K562 (cell line): ENCODE data around the gene TMEM100. TPM values are rescaled to one million over a fixed set of nuclear protein-coding genes. Genes with fewer than 3 reads are reported as not detected.

Experiments
- ATAC-seq: fragments of 200-7000 bp; cut with Tn5 transposase; 3 replicates; pipeline ENCODE4 v1.9.1; 2020; ENCODE audit warnings: moderate library complexity
- BruUV-seq: library from RNA; stranded (reverse); fragments of 400-500 nt; replicated peaks from 2 replicates; lab custom pipeline; 2021; lab: Mats Ljungman, UMichigan
- CTCF ChIA-PET: fragments of 300-600 bp; formaldehyde crosslinking; extraction: SDS; loops from one replicate; lab custom pipeline; 2021; ENCODE audit warnings: low intra/inter-chr PET ratio; lab: Yijun Ruan, JAX
- POLR2A ChIA-PET: fragments of 300-600, 350-650 bp; sonication (Branson Sonifier 250); formaldehyde crosslinking; extraction: SDS; loops from one replicate; lab custom pipeline; 2021; ENCODE audit warnings: antibody characterized with exemption, inconsistent platforms; lab: Yijun Ruan, JAX
- DNase-seq, 4 experiments: peaks; one replicate each; pipeline versions ENCODE4 v3.0.0 to v3.0.0-alpha.2; 2011 to 2018; ENCODE audit warnings: low spot score in 3 of 4, mixed read lengths in 3 of 4; ENCODE audit errors: extremely low read depth in 1 of 4
- FAIRE-seq: peaks from 2 replicates; lab custom pipeline; 2011; peaks lifted over from hg19 to GRCh38; lab: Jason Lieb, UNC
- H2AFZ ChIP-seq: 2 replicates; pipeline ENCODE4 v1.6.0; 2011; ENCODE audit warnings: low read depth, low read length, control low read depth, inconsistent platforms
- H3K27ac ChIP-seq: fragments of 200-600 bp; 3 replicates; pipeline ENCODE4 v1.8.0; 2011; ENCODE audit warnings: low read depth, mild to moderate bottlenecking, control low read depth, inconsistent platforms, low read length, moderate library complexity, mixed read lengths; ENCODE audit errors: extremely low read depth
- H3K27me3 ChIP-seq, 2 experiments: fragments of 300-600 bp in 1 of 2; 2 replicates in 1 of 2; 3 replicates in 1 of 2; pipeline versions ENCODE4 v1.6.0 to v1.8.0; 2011; ENCODE audit warnings: inconsistent platforms in 2 of 2, low read length in 2 of 2, mild to moderate bottlenecking in 1 of 2, mixed read lengths in 1 of 2, moderate library complexity in 1 of 2; ENCODE audit not compliant: control insufficient read depth in 2 of 2, insufficient read depth in 2 of 2
- H3K36me3 ChIP-seq: fragments of 300-600 bp; 3 replicates; pipeline ENCODE4 v1.8.0; 2011; ENCODE audit warnings: mild to moderate bottlenecking, low read length, inconsistent platforms; ENCODE audit not compliant: control insufficient read depth, insufficient read depth
- H3K4me1 ChIP-seq, 2 experiments: fragments of 200-600 bp in 1 of 2; replicated peaks in 1 of 2; 2 replicates in 1 of 2; 3 replicates in 1 of 2; pipeline versions ENCODE4 v1.5.1 to v1.8.0; 2011; ENCODE audit warnings: inconsistent platforms in 2 of 2, low read length in 2 of 2, mild to moderate bottlenecking in 1 of 2, mixed read lengths in 1 of 2, moderate library complexity in 1 of 2; ENCODE audit not compliant: control insufficient read depth in 2 of 2, insufficient read depth in 2 of 2
- H3K4me2 ChIP-seq: 2 replicates; pipeline ENCODE4 v1.6.1; 2011; ENCODE audit warnings: low read length, control low read depth, inconsistent platforms, mixed read lengths; ENCODE audit not compliant: insufficient read depth
- H3K4me3 ChIP-seq: fragments of 200-600 bp; sonication (generic), shearing (Covaris generic); 2 replicates; pipeline ENCODE4 v1.5.1; 2016; ENCODE audit warnings: control low read depth, inconsistent platforms
- H3K79me2 ChIP-seq: fragments of 200-600 bp; 3 replicates; pipeline ENCODE4 v1.8.0; 2011; ENCODE audit warnings: low read length, inconsistent platforms; ENCODE audit not compliant: control insufficient read depth, insufficient read depth
- H3K9ac ChIP-seq, 2 experiments: 2 replicates each; pipeline versions ENCODE4 v1.6.0 to v1.6.1; 2011; ENCODE audit warnings: low read depth in 2 of 2, low read length in 2 of 2, control low read depth in 1 of 2, inconsistent platforms in 1 of 2, mild to moderate bottlenecking in 1 of 2, mixed read lengths in 1 of 2; ENCODE audit not compliant: insufficient read depth in 1 of 2
- H3K9me1 ChIP-seq: one replicate; pipeline ENCODE4 v1.6.0; 2011; ENCODE audit warnings: inconsistent platforms, mild to moderate bottlenecking, low read length, moderate library complexity; ENCODE audit not compliant: control insufficient read depth, insufficient read depth
- H3K9me3 ChIP-seq: replicated peaks from 2 replicates; pipeline ENCODE4 v1.5.1; 2011; ENCODE audit warnings: low read depth, low read length, inconsistent platforms; ENCODE audit not compliant: control insufficient read depth, insufficient read depth
- H4K20me1 ChIP-seq: replicated peaks from 2 replicates; pipeline ENCODE4 v1.6.1; 2011; ENCODE audit warnings: low read length, inconsistent platforms, mixed read lengths; ENCODE audit not compliant: control insufficient read depth, insufficient read depth
- HDAC1 ChIP-seq, 2 experiments: fragments of 450-650 bp; IDR thresholded peaks; 2 replicates each; pipeline ENCODE4 v1.6.1; 2016 to 2017; ENCODE audit warnings: inconsistent platforms in 1 of 2, mild to moderate bottlenecking in 1 of 2, moderate library complexity in 1 of 2
- MEIS2 ChIP-seq: fragments of 450-650 bp; IDR thresholded peaks from 2 replicates; pipeline ENCODE4 v1.6.1; 2014; ENCODE audit warnings: mild to moderate bottlenecking; ENCODE audit not compliant: partially characterized antibody
- NFIC ChIP-seq: fragments of 450-650 bp; IDR thresholded peaks from 2 replicates; pipeline ENCODE4 v1.6.1; 2017; ENCODE audit warnings: mild to moderate bottlenecking, inconsistent platforms
- WGBS: fragments of 100-300 bp; shearing (Covaris generic); methylation state at CpG from one replicate; pipeline ENCODE4 v1.1.6; 2016; ENCODE audit warnings: low coverage, mixed read lengths; ENCODE audit not compliant: insufficient coverage; ENCODE audit errors: missing lambda C conversion rate; 5-methylcytosine and 5-hydroxymethylcytosine counted together
- in situ Hi-C: fragments of 300-500 bp; cut with MboI; formaldehyde crosslinking; loops from 4 replicates; pipeline ENCODE4 v1.15.0; 2018; ENCODE audit warnings: inconsistent platforms, mixed read lengths
- intact Hi-C: fragments of 100-400 bp; cut with micrococcal nuclease; formaldehyde crosslinking; loops from 2 replicates; pipeline ENCODE4 v1.14.2; 2022
- polyA plus RNA-seq, 8 experiments: library from polyadenylated mRNA; depleted of rRNA in 4 of 8; stranded (reverse) in 5 of 8; unstranded in 3 of 8; fragments of >200 nt; fragmentation: Nextera tagmentation in 2 of 8; fragmentation: Illumina TruSeq in 1 of 8; extraction: Ambion mirVana in 2 of 8; extraction: Trizol in 1 of 8; gene quantifications; 2 replicates each; pipeline versions ENCODE4 v1.2.1 to v1.2.3, GENCODE V29; 2011 to 2014; ENCODE audit warnings: inconsistent platforms in 1 of 8, missing spikeins in 1 of 8
- total RNA-seq, 7 experiments: library from RNA; depleted of rRNA in 6 of 7; stranded (reverse); fragments of >200 nt in 6 of 7; fragmentation: Illumina TruSeq in 2 of 7; extraction: Trizol in 2 of 7; gene quantifications; 2 replicates each; pipeline versions ENCODE4 v1.2.1 to v1.2.3, GENCODE V29; 2011 to 2021; ENCODE audit warnings: low replicate concordance in 1 of 7
- TF ChIP-seq, protein P1 (sequence below), 2 experiments: IDR thresholded peaks in 1 of 2; conservative IDR thresholded peaks in 1 of 2; 2 replicates each; pipeline ENCODE4 v1.6.1; 2016; ENCODE audit warnings: low read depth in 2 of 2, mild to moderate bottlenecking in 1 of 2, missing compliant biosample characterization in 1 of 2, missing genetic modification characterization in 1 of 2, moderate library complexity in 1 of 2

Gene TMEM100
- total and polyA plus RNA-seq, 9 of the 15 experiments (the other 6 are each of a cell fraction or from before 2014, with no cell fraction given), result 0.12 to 0.50 (median 0.19) TPM

DNA sequence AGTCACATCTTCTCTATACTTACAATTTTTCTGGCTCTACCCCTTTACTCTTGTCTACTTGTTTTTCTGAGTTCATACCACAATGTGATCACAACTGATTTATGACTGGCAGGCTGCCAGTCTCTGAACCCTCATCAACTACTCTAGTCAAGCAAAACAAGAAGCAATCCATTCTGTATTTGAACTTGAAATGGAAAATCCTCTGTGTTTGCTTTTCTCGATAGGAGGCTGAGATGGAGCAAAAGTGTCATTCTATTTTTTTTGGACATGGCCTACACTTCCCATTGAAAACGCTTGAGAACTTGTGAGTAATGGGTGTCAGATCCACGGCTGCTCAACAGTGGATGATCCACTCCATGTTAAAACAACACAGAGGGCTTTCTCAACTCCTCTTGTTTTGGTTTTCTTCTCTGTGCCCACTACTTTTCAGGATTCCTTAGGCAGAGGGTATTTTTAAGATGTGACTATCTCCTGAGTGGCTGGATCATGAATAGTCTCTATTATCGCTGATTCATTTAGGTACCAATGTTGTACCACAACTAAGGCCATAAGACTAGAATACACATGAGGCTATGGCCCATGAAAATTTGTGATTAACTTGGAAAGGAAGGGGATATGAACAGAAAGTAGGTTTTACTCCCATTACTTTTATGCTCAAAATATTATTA, 11.7 kb downstream of the TMEM100 start:
- H3K4me1 ChIP-seq, result no peaks in the 10 kb centered on the region; a peak in 1 of 5 replicates
- H3K4me3 ChIP-seq, result no peak overlapping the region
- intact Hi-C loops, result loop anchor here (10.0 kb wide), 1 partner anchor 54 kb away; no protein-coding TSS in a partner anchor
- no peak overlapping the region for H3K4me2 ChIP-seq
- BruUV-seq, result no TSS peak
- no peak for ATAC-seq
- TF ChIP-seq NFIC (peak; percentile 39; the same call in 1 of the 2 replicates), HDAC1 (IDR thresholded peaks at IDR 0.05) (no peak), MEIS2 (peak; percentile 21)
- TF ChIP-seq, protein P1, sequence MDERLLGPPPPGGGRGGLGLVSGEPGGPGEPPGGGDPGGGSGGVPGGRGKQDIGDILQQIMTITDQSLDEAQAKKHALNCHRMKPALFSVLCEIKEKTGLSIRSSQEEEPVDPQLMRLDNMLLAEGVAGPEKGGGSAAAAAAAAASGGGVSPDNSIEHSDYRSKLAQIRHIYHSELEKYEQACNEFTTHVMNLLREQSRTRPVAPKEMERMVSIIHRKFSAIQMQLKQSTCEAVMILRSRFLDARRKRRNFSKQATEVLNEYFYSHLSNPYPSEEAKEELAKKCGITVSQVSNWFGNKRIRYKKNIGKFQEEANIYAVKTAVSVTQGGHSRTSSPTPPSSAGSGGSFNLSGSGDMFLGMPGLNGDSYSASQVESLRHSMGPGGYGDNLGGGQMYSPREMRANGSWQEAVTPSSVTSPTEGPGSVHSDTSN (CRISPR knock-in tag; IDR thresholded peaks at IDR 0.05; ENCODE audit: low read depth), result no peak
- TF ChIP-seq, protein P1 (tag; conservative IDR thresholded peaks at IDR 0.05; ENCODE audit: low read depth), result peak; percentile 30; the same call in 1 of the 2 replicates
- TF ChIP-seq, all 486 proteins: peak for 3
- H3K9ac ChIP-seq, result no peak overlapping the region
- H3K27me3 ChIP-seq, result no peaks in the 10 kb centered on the region
- ChIA-PET CTCF (no interaction called here), POLR2A (no interaction called here)
- no peaks in the 10 kb centered on the region for H4K20me1 ChIP-seq
- in situ Hi-C loops, result no loop called here
- no peaks in the 10 kb centered on the region for H3K79me2 ChIP-seq
- no peak overlapping the region for H2AFZ ChIP-seq
- no peaks in the 10 kb centered on the region for H3K9me3 ChIP-seq
- no peaks in the 10 kb centered on the region for H3K36me3 ChIP-seq
- no peak overlapping the region for H3K27ac ChIP-seq
- WGBS, result 8% methylated on average over 4 of the region's 4 CpGs
- DNase-seq, result no peak
- FAIRE-seq, result no peak
- no peaks in the 10 kb centered on the region for H3K9me1 ChIP-seq
